Prostate gland (tissue), 2 donors: ENCODE results near the gene FBXW2.

Experiments
- CTCF ChIP-seq, 4 experiments: fragments of 200-600 bp in 2 of 4; fragments of 450-650 bp in 2 of 4; sonication (generic) in 2 of 4; IDR thresholded peaks; 1 replicate in 3 of 4; 2 replicates in 1 of 4; pipeline ENCODE4 v1.5.1; 2016 to 2019; ENCODE audit warnings: antibody characterized with exemption in 4 of 4, mild to moderate bottlenecking in 2 of 4, moderate library complexity in 2 of 4
- POLR2A ChIP-seq: fragments of 450-650 bp; IDR thresholded peaks from one replicate; pipeline ENCODE4 v1.6.1; 2016; ENCODE audit warnings: antibody characterized with exemption, mild to moderate bottlenecking
- POLR2AphosphoS5 ChIP-seq: sonication (generic); formaldehyde crosslinking; IDR thresholded peaks from one replicate; pipeline ENCODE4 v1.6.1; 2017; ENCODE audit warnings: antibody characterized with exemption

GRCh38 chr9:120787933-120788332 lies 5.3 kb downstream of the FBXW2 start:
- TF ChIP-seq POLR2A: no peak
- no peak for TF ChIP-seq CTCF (IDR thresholded peaks at IDR 0.05)
- TF ChIP-seq POLR2AphosphoS5: no peak
